SU-DHL-6 (cell line): ENCODE measurements around the gene LRIT2.

ENCODE experiments used
- EZH2phosphoT487 ChIP-seq: fragments of 200-600 bp; sonication (generic), shearing (Covaris generic); conservative IDR thresholded peaks from 2 replicates; pipeline ENCODE4 v1.6.1; 2018; ENCODE audit warnings: mild to moderate bottlenecking, antibody characterized with exemption, low read length, moderate library complexity, mixed read lengths
- TF ChIP-seq, protein P1 (sequence below): fragments of 200-600 bp; sonication (generic); IDR thresholded peaks from one replicate; pipeline ENCODE4 v1.5.1; 2017; ENCODE audit warnings: antibody characterized with exemption, mild to moderate bottlenecking, low read length, moderate library complexity; ENCODE audit not compliant: insufficient read depth, poor library complexity, severe bottlenecking

DNA sequence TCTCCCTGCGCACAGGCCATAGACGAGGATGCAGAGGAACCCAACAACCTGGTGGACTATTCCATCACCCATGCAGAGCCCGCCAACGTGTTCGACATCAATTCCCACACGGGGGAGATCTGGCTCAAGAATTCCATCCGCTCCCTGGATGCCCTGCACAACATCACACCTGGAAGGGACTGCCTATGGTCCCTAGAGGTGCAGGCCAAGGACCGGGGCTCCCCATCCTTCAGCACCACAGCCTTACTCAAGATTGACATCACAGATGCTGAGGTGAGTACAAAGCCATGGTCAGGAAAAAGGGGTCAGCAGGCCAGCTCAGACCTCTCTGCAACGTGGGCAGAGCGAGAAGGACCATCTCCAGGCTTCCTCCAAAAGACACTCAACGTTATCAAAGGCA is 12.3 kb downstream of the LRIT2 start:
- TF ChIP-seq, protein P1, sequence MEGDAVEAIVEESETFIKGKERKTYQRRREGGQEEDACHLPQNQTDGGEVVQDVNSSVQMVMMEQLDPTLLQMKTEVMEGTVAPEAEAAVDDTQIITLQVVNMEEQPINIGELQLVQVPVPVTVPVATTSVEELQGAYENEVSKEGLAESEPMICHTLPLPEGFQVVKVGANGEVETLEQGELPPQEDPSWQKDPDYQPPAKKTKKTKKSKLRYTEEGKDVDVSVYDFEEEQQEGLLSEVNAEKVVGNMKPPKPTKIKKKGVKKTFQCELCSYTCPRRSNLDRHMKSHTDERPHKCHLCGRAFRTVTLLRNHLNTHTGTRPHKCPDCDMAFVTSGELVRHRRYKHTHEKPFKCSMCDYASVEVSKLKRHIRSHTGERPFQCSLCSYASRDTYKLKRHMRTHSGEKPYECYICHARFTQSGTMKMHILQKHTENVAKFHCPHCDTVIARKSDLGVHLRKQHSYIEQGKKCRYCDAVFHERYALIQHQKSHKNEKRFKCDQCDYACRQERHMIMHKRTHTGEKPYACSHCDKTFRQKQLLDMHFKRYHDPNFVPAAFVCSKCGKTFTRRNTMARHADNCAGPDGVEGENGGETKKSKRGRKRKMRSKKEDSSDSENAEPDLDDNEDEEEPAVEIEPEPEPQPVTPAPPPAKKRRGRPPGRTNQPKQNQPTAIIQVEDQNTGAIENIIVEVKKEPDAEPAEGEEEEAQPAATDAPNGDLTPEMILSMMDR = no peak
- no peak for TF ChIP-seq EZH2phosphoT487
